GM23248 (cell line): ENCODE results near the gene RPS24.

Experiments
- EZH2 ChIP-seq: fragments of 200-600 bp; sonication (generic); IDR thresholded peaks from 2 replicates; pipeline ENCODE4 v1.6.1; 2018; ENCODE audit warnings: antibody characterized with exemption, mild to moderate bottlenecking; ENCODE audit not compliant: insufficient read depth, poor library complexity, severe bottlenecking
- EZH2phosphoT487 ChIP-seq: fragments of 200-600 bp; sonication (generic); IDR thresholded peaks from 2 replicates; pipeline ENCODE4 v1.6.1; 2018; ENCODE audit warnings: antibody characterized with exemption, moderate library complexity, mild to moderate bottlenecking, low read depth; ENCODE audit not compliant: insufficient read depth

DNA sequence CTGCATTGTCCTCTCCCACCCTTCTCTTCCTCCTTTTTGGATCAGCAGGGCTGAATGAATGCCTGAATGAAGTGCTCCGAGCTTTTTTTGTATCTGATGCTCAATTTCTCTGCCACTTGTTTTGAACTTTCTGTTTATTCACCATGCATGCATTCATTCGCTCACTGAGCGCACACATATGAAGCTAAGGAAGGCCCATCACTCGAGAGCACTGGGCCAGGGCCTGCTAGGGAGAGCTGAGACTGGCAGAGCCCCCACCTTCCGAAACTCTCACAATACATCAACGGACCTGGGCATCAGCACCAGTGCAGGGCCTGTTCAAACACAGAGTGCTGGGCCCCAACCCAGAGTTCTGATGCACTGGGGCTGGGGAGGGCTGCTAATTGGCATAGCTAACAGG lies 45.7 kb downstream of the RPS24 start:
- TF ChIP-seq EZH2: no peak
- no peak for TF ChIP-seq EZH2phosphoT487
